NCI-H1694 treated with DMSO at 0.1 percent for 48 hours (cell line): ENCODE measurements around the gene MTCL1.

ENCODE experiments used
- DNase-seq: peaks from one replicate; lab custom pipeline; 2025; lab: John Stamatoyannopoulos, UW

MTCL1 gene

DNA sequence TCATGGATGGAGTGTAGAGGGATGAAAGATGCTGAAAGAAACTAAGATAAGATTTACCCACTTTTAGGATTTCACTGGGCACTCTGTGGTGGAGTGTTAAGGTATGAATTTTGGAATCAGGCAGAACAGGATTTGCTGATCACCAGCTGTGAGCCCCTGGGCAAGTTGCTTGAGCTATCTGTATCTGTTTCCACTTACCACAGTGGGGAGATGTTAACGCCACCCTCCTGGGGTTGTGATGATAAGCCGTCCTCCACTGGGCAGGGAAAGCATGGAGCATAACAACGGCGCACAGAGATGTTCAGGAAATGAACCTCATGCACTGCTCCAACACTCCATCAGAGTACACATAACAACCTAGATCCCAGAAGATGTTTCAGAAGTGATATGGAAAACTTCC is 160.6 kb downstream of the MTCL1 start:
- DNase-seq: no peak

DNA sequence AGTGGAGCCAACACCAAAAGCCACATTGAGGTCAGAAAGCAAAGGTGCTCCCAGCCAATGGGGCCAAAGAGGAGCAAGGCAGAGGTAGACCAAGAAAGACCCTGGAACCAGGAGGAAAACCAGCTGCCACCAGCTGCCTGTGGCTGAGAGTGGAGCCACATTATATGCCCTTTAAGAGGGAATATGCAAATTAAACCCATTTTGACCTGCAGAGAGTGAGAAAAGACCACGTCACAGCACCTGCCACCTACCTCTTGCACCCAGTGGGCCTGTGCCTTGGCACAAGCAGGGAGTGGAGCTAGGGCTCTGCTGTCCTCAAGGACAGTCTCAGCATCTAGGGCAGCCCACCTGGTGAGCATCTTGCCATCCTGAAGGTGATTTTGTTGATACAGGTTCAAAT is 161.3 kb downstream of the MTCL1 start:
- no peak for DNase-seq

DNA sequence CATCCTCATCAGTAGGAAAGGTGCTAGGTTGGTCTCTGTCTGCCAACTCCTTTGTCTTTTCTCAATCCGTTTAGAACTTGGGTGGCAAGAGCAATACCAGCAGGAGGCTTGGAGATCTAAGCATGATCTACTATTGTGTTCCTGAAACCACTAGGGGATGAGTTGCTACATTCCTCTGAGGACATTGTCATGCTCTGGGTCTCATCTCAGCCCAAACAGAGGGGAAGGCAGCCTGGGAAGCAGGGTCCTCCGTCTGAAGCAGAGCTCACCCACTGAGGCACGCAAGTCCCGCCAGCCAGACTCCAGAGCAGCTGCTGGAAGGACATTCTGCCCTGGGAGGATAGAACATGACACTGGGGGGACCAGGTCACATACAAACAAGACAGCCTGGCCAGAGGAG is 162.9 kb downstream of the MTCL1 start:
- DNase-seq: no peak

DNA sequence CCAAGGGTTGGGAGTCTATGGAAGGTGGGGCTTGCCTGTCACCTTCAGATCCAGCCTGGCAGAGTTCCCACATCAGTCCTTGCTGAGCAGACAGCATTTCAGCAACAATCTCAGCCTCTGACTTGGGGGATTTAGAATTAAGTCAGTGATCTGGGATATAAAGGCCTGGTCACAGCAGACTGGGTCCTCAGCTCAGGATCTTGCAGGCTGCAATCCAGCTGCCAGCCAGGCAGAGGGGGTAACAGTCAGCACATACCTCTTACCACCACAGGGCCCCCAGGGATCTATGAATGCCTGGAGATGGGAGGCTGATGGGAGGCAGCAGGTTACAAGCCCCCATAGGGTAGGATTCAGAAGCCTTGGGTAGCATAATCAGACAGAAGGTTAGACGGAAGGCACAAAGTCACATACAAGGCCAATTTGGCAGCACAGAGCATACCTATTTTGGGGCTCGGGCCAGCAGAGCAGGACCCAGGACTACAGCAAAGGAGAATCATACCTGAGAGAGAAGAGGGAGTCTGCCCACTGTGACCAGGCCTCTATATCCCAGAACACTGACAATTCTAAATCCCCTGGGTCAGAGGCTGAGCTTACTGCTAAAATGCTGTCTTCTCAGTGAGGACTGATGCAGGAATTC is 163.5 kb downstream of the MTCL1 start:
- DNase-seq: no peak

DNA sequence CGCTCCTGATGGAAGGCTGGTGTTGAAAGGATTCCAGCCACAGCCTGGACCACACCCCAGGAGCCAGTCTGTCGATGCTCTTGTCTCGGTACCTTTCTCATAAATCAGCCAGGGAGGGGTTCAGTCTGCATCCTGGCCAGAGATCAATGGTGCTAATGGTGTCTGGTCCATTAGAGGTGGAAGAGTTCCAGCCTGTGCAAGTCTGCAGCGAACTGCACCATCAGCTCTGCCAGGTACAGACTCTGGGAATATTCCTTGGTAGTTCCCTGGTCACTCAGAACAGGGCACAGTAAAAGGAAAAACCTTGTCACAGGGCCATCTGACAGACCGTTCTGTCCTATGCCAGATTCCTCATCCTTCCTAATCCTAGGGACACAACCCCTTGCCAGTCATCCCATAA is 164.3 kb downstream of the MTCL1 start:
- no peak for DNase-seq

DNA sequence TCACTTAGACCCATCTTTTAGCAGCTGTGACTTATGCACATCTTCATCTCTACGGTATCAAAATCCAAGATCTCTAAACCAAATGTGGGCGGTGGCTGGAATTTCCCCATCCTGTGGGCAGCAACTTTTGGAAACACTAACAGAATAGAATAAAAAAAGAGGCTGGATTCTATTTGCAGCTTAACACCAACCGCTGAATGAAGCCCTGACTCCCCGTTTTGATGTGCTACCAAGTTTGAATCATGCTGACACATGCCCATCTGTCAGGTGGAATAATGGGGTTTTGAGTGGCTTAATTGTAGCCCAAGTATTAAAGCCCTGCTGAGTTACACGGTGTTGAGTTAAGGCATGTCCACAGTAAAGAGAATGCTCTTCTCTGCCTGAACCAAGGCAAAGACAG is 165.2 kb downstream of the MTCL1 start:
- peak; percentile 59 for DNase-seq

DNA sequence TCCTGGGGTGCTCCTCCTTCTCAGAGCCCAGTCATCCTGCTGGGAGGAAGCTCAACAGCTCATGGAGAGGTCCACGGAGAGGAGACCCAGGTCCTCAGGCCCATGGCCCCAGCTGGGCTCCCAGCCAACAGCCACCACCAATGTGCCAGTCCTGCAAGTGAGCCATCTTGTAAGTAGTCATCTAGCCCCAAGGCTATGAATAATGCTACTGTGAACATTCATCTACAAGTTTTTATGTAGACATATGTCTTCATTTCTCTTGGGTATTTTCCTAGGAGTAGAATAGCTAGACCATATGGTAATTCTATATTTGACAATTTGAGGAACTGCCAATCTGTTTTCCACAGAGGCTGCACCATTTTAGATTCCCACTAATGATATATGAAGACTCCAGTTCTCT is 166.1 kb downstream of the MTCL1 start:
- DNase-seq: peak; percentile 76

DNA sequence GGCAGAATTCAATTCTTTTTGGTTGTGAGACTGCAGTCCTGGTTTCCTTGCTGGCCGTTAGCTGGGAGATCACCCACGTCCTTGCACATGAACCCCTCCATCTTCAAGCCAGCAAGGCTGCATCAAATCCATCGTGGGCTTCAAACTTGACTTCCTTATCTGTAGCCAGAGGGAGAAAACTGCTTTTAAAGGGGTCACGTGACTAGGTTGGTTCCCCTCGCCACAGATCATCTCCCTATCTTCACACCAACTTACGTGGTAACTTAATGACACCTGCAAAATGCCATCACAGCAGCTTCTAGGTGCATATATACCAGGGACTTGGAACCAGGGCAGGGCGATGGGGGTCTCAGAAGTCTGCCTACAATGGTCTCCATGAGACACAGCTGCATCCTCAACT is 169.5 kb downstream of the MTCL1 start:
- DNase-seq: no peak

DNA sequence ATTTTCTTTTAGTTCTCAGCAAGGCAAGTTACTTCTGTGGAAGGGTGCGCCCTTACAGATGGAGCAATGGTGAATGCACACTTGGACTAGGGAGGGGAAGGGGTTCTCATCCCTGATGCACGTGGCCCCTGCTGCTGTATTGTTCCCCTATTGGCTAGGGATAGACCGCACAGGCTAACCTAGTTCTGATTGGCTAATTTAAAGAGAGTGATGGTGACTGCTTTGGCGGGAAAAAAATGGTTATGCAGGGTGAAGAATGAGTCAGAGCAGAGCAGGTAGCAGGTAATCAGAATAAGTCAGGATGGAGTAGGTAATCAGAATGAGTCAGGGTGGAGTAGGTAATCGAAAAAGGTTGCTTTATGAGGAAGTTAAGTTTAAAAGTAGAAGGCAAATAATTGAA is 171.5 kb downstream of the MTCL1 start:
- DNase-seq: no peak

DNA sequence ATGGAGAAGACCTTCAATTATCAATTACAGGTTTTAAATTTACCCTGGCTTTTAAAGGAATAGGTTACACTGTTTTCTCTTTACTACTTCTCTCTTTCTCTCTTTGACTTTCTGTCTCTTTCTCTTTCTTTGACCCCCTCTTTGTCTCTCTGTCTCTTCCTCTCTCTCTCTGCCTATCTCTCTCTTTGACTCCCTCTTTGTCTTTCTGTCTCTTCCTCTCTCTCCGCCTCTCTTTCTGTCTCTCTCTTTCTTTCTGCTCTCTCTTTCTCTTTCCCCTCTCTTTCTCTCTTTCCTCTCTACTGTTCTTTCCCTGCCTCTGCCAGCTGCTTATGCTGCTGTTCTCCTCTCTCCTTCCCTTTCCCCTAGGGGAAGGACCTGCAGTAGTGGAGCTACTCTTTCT is 175.7 kb downstream of the MTCL1 start:
- no peak for DNase-seq
